OCI-LY3 (cell line): ENCODE results near the gene SRRM1.
"Not testable (repeated sequence)": the region's sequence is repeated elsewhere in the genome, so short reads cannot be mapped to it uniquely, and the experiment has no call there.

Source experiments
- H2AFZ ChIP-seq: fragments of 200-600, 300-600 bp; shearing (Covaris generic); 2 replicates; pipeline ENCODE4 v1.6.0; 2014; ENCODE audit warnings: antibody characterized with exemption, low read depth, low read length
- H3K27ac ChIP-seq: fragments of 200-600, 300-600 bp; sonication (generic); 2 replicates; pipeline ENCODE4 v1.5.1; 2014; ENCODE audit warnings: mild to moderate bottlenecking, low read length, moderate library complexity, mixed read lengths
- H3K27me3 ChIP-seq: fragments of 200-600, 300-600 bp; sonication (generic); 2 replicates; pipeline ENCODE4 v1.6.1; 2014; ENCODE audit warnings: low read depth, low read length, mixed read lengths
- H3K36me3 ChIP-seq: fragments of 200-600, 300-600 bp; sonication (generic); replicated peaks from 2 replicates; pipeline ENCODE3; 2014; ENCODE audit warnings: low read depth, low read length, mixed read lengths
- H3K4me1 ChIP-seq: fragments of 300-600, 200-600 bp; sonication (generic); 2 replicates; pipeline ENCODE4 v1.6.1; 2014; ENCODE audit warnings: low read length, mixed read lengths
- H3K4me2 ChIP-seq: fragments of 200-600, 300-600 bp; sonication (generic); 2 replicates; pipeline ENCODE4 v1.6.1; 2014; ENCODE audit warnings: low read length, mixed read lengths
- H3K4me3 ChIP-seq: fragments of 300-600, 200-600 bp; sonication (generic); 2 replicates; pipeline ENCODE4 v1.5.1; 2014; ENCODE audit warnings: antibody characterized with exemption, mild to moderate bottlenecking, low read length, moderate library complexity
- H3K79me2 ChIP-seq: fragments of 300-600, 200-600 bp; shearing (Covaris generic); 2 replicates; pipeline ENCODE4 v1.6.1; 2014; ENCODE audit warnings: mild to moderate bottlenecking, low read length, mixed read lengths
- H3K9ac ChIP-seq: fragments of 300-600, 200-600 bp; shearing (Covaris generic); 2 replicates; pipeline ENCODE4 v1.6.0; 2014; ENCODE audit warnings: mild to moderate bottlenecking, low read length, moderate library complexity
- H3K9me3 ChIP-seq: fragments of 200-600, 300-600 bp; shearing (Covaris generic); 2 replicates; pipeline ENCODE4 v1.6.1; 2014; ENCODE audit warnings: low read length, mixed read lengths; ENCODE audit not compliant: insufficient read depth
- H4K20me1 ChIP-seq: fragments of 200-600, 300-600 bp; sonication (generic); 2 replicates; pipeline ENCODE4 v1.6.1; 2016; ENCODE audit warnings: low read length, mixed read lengths; ENCODE audit not compliant: insufficient read depth
- CTCF ChIP-seq: fragments of 200-600, 300-600 bp; sonication (generic); IDR thresholded peaks from 2 replicates; pipeline ENCODE4 v1.5.1; 2014; ENCODE audit warnings: antibody characterized with exemption, low read length, low read depth
- EZH2phosphoT487 ChIP-seq: fragments of 200-600 bp; shearing (Covaris generic); IDR thresholded peaks from 2 replicates; pipeline ENCODE4 v1.6.1; 2018; ENCODE audit warnings: antibody characterized with exemption, mixed run types, low read depth

SRRM1 gene

GRCh38 chr1:24694380-24694843 is 51.3 kb downstream of the SRRM1 start:
- peaks cover 4% of the 10 kb centered on the region; the same call in 1 of the 2 replicates for H3K4me1 ChIP-seq
- no peak overlapping the region for H3K4me2 ChIP-seq
- H3K4me3 ChIP-seq: no peak overlapping the region
- H3K9me3 ChIP-seq: no peaks in the 10 kb centered on the region
- no peaks in the 10 kb centered on the region for H4K20me1 ChIP-seq
- H3K36me3 ChIP-seq: no peaks in the 10 kb centered on the region
- H3K27ac ChIP-seq: no peak overlapping the region
- no peak overlapping the region for H2AFZ ChIP-seq
- H3K27me3 ChIP-seq: no peaks in the 10 kb centered on the region
- no peak for TF ChIP-seq CTCF
- no peaks in the 10 kb centered on the region for H3K79me2 ChIP-seq
- no peak overlapping the region for H3K9ac ChIP-seq

- TF ChIP-seq CTCF: no peak
- no peak for TF ChIP-seq EZH2phosphoT487
- Histone ChIP-seq H3K27me3 (no peaks in the 10 kb centered on the region), H3K9me3 (no peaks in the 10 kb centered on the region), H3K27ac (no peak overlapping the region), H3K9ac (no peak overlapping the region), H3K79me2 (no peaks in the 10 kb centered on the region), H3K36me3 (no peaks in the 10 kb centered on the region), H3K4me2 (no peak overlapping the region), H3K4me3 (no peak overlapping the region), H4K20me1 (no peaks in the 10 kb centered on the region), H3K4me1 (peaks cover 4% of the 10 kb centered on the region; the same call in 1 of the 2 replicates), H2AFZ (no peak overlapping the region)
Observed at GRCh38 chr1:24695202-24695974, 52.3 kb downstream of the SRRM1 start.

- peaks cover 4% of the 10 kb centered on the region; the same call in 1 of the 2 replicates for H3K4me1 ChIP-seq
- H3K4me2 ChIP-seq: peak overlapping the region; percentile 63
- H3K9ac ChIP-seq: no peak overlapping the region
- no peaks in the 10 kb centered on the region for H3K27me3 ChIP-seq
- no peak overlapping the region for H2AFZ ChIP-seq
- no peaks in the 10 kb centered on the region for H4K20me1 ChIP-seq
- no peaks in the 10 kb centered on the region for H3K79me2 ChIP-seq
- H3K27ac ChIP-seq: no peak overlapping the region
- H3K9me3 ChIP-seq: no peaks in the 10 kb centered on the region
- H3K36me3 ChIP-seq: no peaks in the 10 kb centered on the region
- TF ChIP-seq EZH2phosphoT487 (no peak), CTCF (no peak)
- H3K4me3 ChIP-seq: peak overlapping the region; percentile 72
Observed at GRCh38 chr1:24696041-24696755, 53.1 kb downstream of the SRRM1 start.

DNA sequence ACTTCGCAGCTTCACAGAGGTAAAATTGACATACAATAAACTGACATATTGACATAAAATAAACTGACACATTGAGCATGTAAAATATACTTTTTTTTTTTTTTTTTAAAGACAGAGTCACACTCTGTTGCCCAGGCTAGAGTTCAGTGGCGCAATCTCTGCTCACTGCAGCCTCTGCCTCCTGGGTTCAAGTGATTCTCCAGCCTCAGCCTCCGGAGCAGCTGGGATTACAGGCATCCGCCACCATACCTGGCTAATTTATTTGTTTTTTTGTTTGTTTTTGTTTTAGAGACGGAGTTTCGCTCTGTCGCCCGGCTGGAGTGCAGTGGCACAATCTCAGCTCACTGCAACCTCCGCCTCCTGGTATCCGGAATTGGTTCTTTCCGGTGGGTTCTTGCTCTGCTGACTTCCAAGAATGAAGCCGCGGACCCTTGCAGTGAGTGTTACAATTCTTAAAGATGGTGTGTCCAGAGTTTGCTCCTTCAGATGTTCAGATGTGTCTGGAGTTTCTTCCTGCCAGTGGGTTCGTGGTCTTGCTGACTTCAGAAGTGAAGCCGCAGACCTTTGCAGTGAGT is 53.7 kb downstream of the SRRM1 start:
- Histone ChIP-seq H4K20me1 (no peaks in the 10 kb centered on the region), H3K4me3 (peak overlapping the region; percentile 72), H3K4me1 (peaks cover 4% of the 10 kb centered on the region; the same call in 1 of the 2 replicates), H3K9ac (peak overlapping the region; percentile 6; the same call in 1 of the 2 replicates), H3K9me3 (no peaks in the 10 kb centered on the region), H3K27me3 (no peaks in the 10 kb centered on the region), H3K27ac (no peak overlapping the region), H3K79me2 (no peaks in the 10 kb centered on the region), H3K4me2 (peak overlapping the region; percentile 63), H3K36me3 (no peaks in the 10 kb centered on the region), H2AFZ (peak overlapping the region; percentile 55; the same call in 1 of the 2 replicates)
- TF ChIP-seq EZH2phosphoT487 (no peak), CTCF (no peak)

- H3K27me3 ChIP-seq, H3K27ac ChIP-seq, H3K4me1 ChIP-seq, H3K9ac ChIP-seq, H3K9me3 ChIP-seq, H3K36me3 ChIP-seq, H3K79me2 ChIP-seq, H4K20me1 ChIP-seq: not testable (repeated sequence)
- Histone ChIP-seq H3K4me2 (peak overlapping the region; percentile 63), H2AFZ (peak overlapping the region; percentile 55; the same call in 1 of the 2 replicates), H3K4me3 (peak overlapping the region; percentile 72)
Observed at GRCh38 chr1:24697453-24698001, 54.4 kb downstream of the SRRM1 start.
